Peyer's patch (tissue), 4 donors: ENCODE data around the gene FBXL2. TPM values are rescaled to one million over a fixed set of nuclear protein-coding genes. Genes with fewer than 3 reads are reported as not detected.

Experiments
- DNase-seq, 3 donors: peaks; one replicate each; pipeline ENCODE4 v3.0.0-alpha.2; 2017 to 2019
- H3K27ac ChIP-seq, 4 donors: fragments of 200-600 bp; sonication (generic); one replicate each; pipeline ENCODE4 v1.5.1; 2016 to 2019
- H3K27me3 ChIP-seq, 2 donors: fragments of 200-600 bp; sonication (generic); one replicate each; pipeline ENCODE4 v1.5.1; 2019
- H3K36me3 ChIP-seq, 3 donors: fragments of 200-600 bp; sonication (generic); one replicate each; pipeline ENCODE4 v1.5.1; 2016 to 2019
- H3K4me1 ChIP-seq, 4 donors: fragments of 200-600 bp; sonication (generic); one replicate each; pipeline ENCODE4 v1.5.1; 2016 to 2019
- H3K4me3 ChIP-seq, 4 donors: fragments of 200-600 bp; sonication (generic); 1 replicate in 3 of 4; 2 replicates in 1 of 4; pipeline ENCODE4 v1.5.1; 2016 to 2019; ENCODE audit warnings: mild to moderate bottlenecking in 1 of 4
- H3K9me3 ChIP-seq, 4 donors: fragments of 200-600 bp; sonication (generic); one replicate each; pipeline ENCODE4 v1.5.1; 2016 to 2019; ENCODE audit warnings: mild to moderate bottlenecking in 1 of 4
- POLR2A ChIP-seq, 2 donors: fragments of 450-650 bp; IDR thresholded peaks; one replicate each; pipeline ENCODE4 v1.5.1; 2017; ENCODE audit warnings: antibody characterized with exemption in 2 of 2, mild to moderate bottlenecking in 2 of 2, moderate library complexity in 2 of 2
- small RNA-seq, 2 donors: library from RNA; depleted of rRNA; stranded (forward); fragments of <200 nt; gene quantifications; one replicate each; pipeline ENCODE3, GENCODE V24; 2016
- total RNA-seq, 4 donors: library from RNA; depleted of rRNA; stranded (reverse); fragments of >200 nt; gene quantifications; one replicate each; pipeline ENCODE4 v1.1.0, GENCODE V29; 2016
- TF ChIP-seq, protein P1 (sequence below), 6 experiments: fragments of 450-650 bp in 4 of 6; fragments of 200-600 bp in 2 of 6; sonication (generic) in 1 of 6; IDR thresholded peaks; one replicate each; pipeline ENCODE4 v1.5.1; 2017 to 2019; ENCODE audit warnings: antibody characterized with exemption in 6 of 6, mild to moderate bottlenecking in 3 of 6, moderate library complexity in 1 of 6

FBXL2 gene
- total RNA-seq, 4 donors from 2014 or later, result 1.2 to 4.7 (median 1.2) TPM; not detected in 1

DNA sequence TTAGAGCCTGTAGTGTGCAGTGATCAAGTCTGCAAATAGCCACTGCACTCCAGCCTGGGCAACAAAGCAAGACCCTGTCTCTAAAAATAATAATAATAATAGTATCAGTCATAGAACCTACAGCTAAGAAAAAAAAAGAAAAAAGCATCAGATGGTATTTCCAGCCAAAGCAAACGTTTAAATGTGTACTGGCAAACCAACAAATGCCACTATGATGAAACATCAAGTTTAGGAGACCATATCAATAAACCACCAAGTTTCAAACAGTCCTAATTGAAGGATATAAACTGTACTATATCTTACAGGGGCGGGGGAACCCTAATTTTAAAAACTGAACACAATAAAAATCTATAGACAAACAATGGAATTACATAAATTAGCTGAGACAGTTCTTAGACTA, 156.6 kb downstream of the FBXL2 start:
- H3K4me3 ChIP-seq, result no peak overlapping the region
- no peaks in the 10 kb centered on the region for H3K36me3 ChIP-seq
- peaks cover 0 to 46% (median 7%) of the 10 kb centered on the region in 4 donors for H3K4me1 ChIP-seq
- no peak for DNase-seq
- no peaks in the 10 kb centered on the region for H3K9me3 ChIP-seq
- H3K27me3 ChIP-seq, result no peaks in the 10 kb centered on the region
- no peak overlapping the region for H3K27ac ChIP-seq
- TF ChIP-seq, protein P1, sequence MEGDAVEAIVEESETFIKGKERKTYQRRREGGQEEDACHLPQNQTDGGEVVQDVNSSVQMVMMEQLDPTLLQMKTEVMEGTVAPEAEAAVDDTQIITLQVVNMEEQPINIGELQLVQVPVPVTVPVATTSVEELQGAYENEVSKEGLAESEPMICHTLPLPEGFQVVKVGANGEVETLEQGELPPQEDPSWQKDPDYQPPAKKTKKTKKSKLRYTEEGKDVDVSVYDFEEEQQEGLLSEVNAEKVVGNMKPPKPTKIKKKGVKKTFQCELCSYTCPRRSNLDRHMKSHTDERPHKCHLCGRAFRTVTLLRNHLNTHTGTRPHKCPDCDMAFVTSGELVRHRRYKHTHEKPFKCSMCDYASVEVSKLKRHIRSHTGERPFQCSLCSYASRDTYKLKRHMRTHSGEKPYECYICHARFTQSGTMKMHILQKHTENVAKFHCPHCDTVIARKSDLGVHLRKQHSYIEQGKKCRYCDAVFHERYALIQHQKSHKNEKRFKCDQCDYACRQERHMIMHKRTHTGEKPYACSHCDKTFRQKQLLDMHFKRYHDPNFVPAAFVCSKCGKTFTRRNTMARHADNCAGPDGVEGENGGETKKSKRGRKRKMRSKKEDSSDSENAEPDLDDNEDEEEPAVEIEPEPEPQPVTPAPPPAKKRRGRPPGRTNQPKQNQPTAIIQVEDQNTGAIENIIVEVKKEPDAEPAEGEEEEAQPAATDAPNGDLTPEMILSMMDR (IDR thresholded peaks at IDR 0.05), result no peak
- TF ChIP-seq POLR2A (IDR thresholded peaks at IDR 0.05), result no peak

Small RNAs within 50 kb of the gene (small RNA-seq; reads per million reads assigned to genes)
- gene RNU7-110P, result 0 reads per million in 2 donors

Other genes starting within 250 kb of the FBXL2 start
- 100 to 1,000 TPM in 1 of 4 donors, 10 to 100 TPM in 3; 59.4 to 179 (median 66.7) TPM for gene GLB1, start 180.3 kb upstream of the FBXL2 start, total RNA-seq
- gene TMPPE, start 180.3 kb upstream of the FBXL2 start, total RNA-seq, result 10 to 100 TPM in 3 of 4 donors, 1 to 10 TPM in 1; 3.3 to 19.8 (median 18.2) TPM
- gene CRTAP, start 163.4 kb upstream of the FBXL2 start, total RNA-seq, result 100 to 1,000 TPM in 1 of 4 donors, 10 to 100 TPM in 3; 32.9 to 127 (median 46.4) TPM
- under 1 TPM in 3 of 4 donors, not detected in 1; 0.18 to 0.85 (median 0.40) TPM for gene SUSD5, start 58.6 kb upstream of the FBXL2 start, total RNA-seq
- gene UBP1, start 163.0 kb downstream of the FBXL2 start, total RNA-seq, result 100 to 1,000 TPM in 1 of 4 donors, 10 to 100 TPM in 3; 61.3 to 192 (median 77.0) TPM